ENCODE measurements around the gene SPTA1. TPM values are rescaled to one million over a fixed set of nuclear protein-coding genes. Genes with fewer than 3 reads are reported as not detected.

Gene SPTA1
- total RNA-seq, 2 experiments from 2014 or later, result not detected

- Mint-ChIP-seq H3K4me3 (no peak overlapping the region), H3K27ac (no peak overlapping the region), H3K27me3 (no peaks in the 10 kb centered on the region), H3K4me1 (ENCODE audit: low read depth) (peaks cover 11% of the 10 kb centered on the region), H3K9me3 (no peaks in the 10 kb centered on the region), H3K36me3 (ENCODE audit: low read depth) (no peaks in the 10 kb centered on the region)
- ChIA-PET POLR2A (no interaction called here), CTCF (no interaction called here)
- Histone ChIP-seq H3K27me3 (ENCODE audit: control insufficient read depth in 1 of 2, insufficient read depth in 2 of 2, low read length in 2 of 2) (no peaks in the 10 kb centered on the region), H3K27ac (ENCODE audit: low read depth in 1 of 2, low read length in 2 of 2) (no peak overlapping the region), H3K4me1 (ENCODE audit: insufficient read depth, low read length) (no peaks in the 10 kb centered on the region), H3K4me3 (ENCODE audit: low read length) (no peak overlapping the region), H3K36me3 (ENCODE audit: insufficient read depth, low read length) (no peaks in the 10 kb centered on the region), H3K9me3 (ENCODE audit: control insufficient read depth in 1 of 2, insufficient read depth in 1 of 2, low read length in 2 of 2) (no peaks in the 10 kb centered on the region)
- no peak for TF ChIP-seq CTCF (IDR thresholded peaks at IDR 0.05)
- intact Hi-C loops (cut with DNase I, micrococcal nuclease), result no loop called here
- DNase-seq (no peak), ATAC-seq (ENCODE audit: poor library complexity) (no peak)
Observed at GRCh38 chr1:158649052-158649451, 37.5 kb downstream of the SPTA1 start.

- TF ChIP-seq CTCF (IDR thresholded peaks at IDR 0.05), result no peak
- no peak overlapping the region for H3K27ac Mint-ChIP-seq
- ChIA-PET POLR2A (interaction anchor here (1.2 kb wide), 1 partner anchor 20 kb away, joined by 3 read pairs; no protein-coding TSS in a partner anchor), CTCF (no interaction called here)
- H3K27me3 Mint-ChIP-seq, result no peaks in the 10 kb centered on the region
- Histone ChIP-seq H3K9me3 (ENCODE audit: control insufficient read depth in 1 of 2, insufficient read depth in 1 of 2, low read length in 2 of 2) (no peaks in the 10 kb centered on the region), H3K4me1 (ENCODE audit: insufficient read depth, low read length) (no peaks in the 10 kb centered on the region), H3K27ac (ENCODE audit: low read depth in 1 of 2, low read length in 2 of 2) (no peak overlapping the region), H3K36me3 (ENCODE audit: insufficient read depth, low read length) (no peaks in the 10 kb centered on the region), H3K4me3 (ENCODE audit: low read length) (no peak overlapping the region), H3K27me3 (ENCODE audit: control insufficient read depth in 1 of 2, insufficient read depth in 2 of 2, low read length in 2 of 2) (no peaks in the 10 kb centered on the region)
- DNase-seq (peak in 3 of 14 experiments; percentile 8 to 40 (median 27)), ATAC-seq (ENCODE audit: poor library complexity) (no peak)
- no peaks in the 10 kb centered on the region for H3K36me3 Mint-ChIP-seq (ENCODE audit: low read depth)
- no peak overlapping the region for H3K4me3 Mint-ChIP-seq
- H3K4me1 Mint-ChIP-seq (ENCODE audit: low read depth), result peaks cover 11% of the 10 kb centered on the region
- intact Hi-C loops (cut with DNase I, micrococcal nuclease), result no loop called here
- no peaks in the 10 kb centered on the region for H3K9me3 Mint-ChIP-seq
Observed at GRCh38 chr1:158646465-158646864, 40.0 kb downstream of the SPTA1 start.

- POLR2A ChIA-PET, result no interaction called here
- ATAC-seq (ENCODE audit: poor library complexity) (no peak), DNase-seq (peak in 2 of 14 experiments; percentile 16 to 30)
- Histone ChIP-seq H3K36me3 (ENCODE audit: insufficient read depth, low read length) (no peaks in the 10 kb centered on the region), H3K27me3 (ENCODE audit: control insufficient read depth in 1 of 2, insufficient read depth in 2 of 2, low read length in 2 of 2) (no peaks in the 10 kb centered on the region), H3K4me1 (ENCODE audit: insufficient read depth, low read length) (no peaks in the 10 kb centered on the region), H3K9me3 (ENCODE audit: control insufficient read depth in 1 of 2, insufficient read depth in 1 of 2, low read length in 2 of 2) (no peaks in the 10 kb centered on the region), H3K27ac (ENCODE audit: low read depth in 1 of 2, low read length in 2 of 2) (no peak overlapping the region), H3K4me3 (ENCODE audit: low read length) (no peak overlapping the region)
- H3K4me3 Mint-ChIP-seq, result no peak overlapping the region
- H3K36me3 Mint-ChIP-seq (ENCODE audit: low read depth), result no peaks in the 10 kb centered on the region
- no peak for TF ChIP-seq CTCF (IDR thresholded peaks at IDR 0.05)
- no peaks in the 10 kb centered on the region for H3K27me3 Mint-ChIP-seq
- peaks cover 11% of the 10 kb centered on the region for H3K4me1 Mint-ChIP-seq (ENCODE audit: low read depth)
- H3K27ac Mint-ChIP-seq, result no peak overlapping the region
- intact Hi-C loops (cut with DNase I, micrococcal nuclease), result no loop called here
- no peaks in the 10 kb centered on the region for H3K9me3 Mint-ChIP-seq
- CTCF ChIA-PET, result no interaction called here
Observed at GRCh38 chr1:158644449-158644848, 42.1 kb downstream of the SPTA1 start.
